H1 (cell line): ENCODE data around the gene RASGRP1. TPM values are rescaled to one million over a fixed set of nuclear protein-coding genes. Genes with fewer than 3 reads are reported as not detected.

Source experiments
- ATF2 ChIP-seq: IDR thresholded peaks from 2 replicates; pipeline ENCODE4 v1.6.1; 2012; ENCODE audit warnings: low read length, inconsistent platforms
- CHD1 ChIP-seq: IDR thresholded peaks from 2 replicates; pipeline ENCODE4 v1.6.1; 2012; ENCODE audit warnings: low read depth, low read length, improper control_type of control experiment
- CHD7 ChIP-seq: fragments of 300-600 bp; sonication (generic); IDR thresholded peaks from 2 replicates; pipeline ENCODE4 v1.7.1; 2012; ENCODE audit warnings: low read length, moderate library complexity, mild to moderate bottlenecking, inconsistent platforms; ENCODE audit not compliant: insufficient replicate concordance
- EGR1 ChIP-seq: IDR thresholded peaks from 2 replicates; pipeline ENCODE4 v1.6.1; 2011; ENCODE audit warnings: low read depth, low read length, borderline replicate concordance
- EZH2 ChIP-seq: fragments of 200-600 bp; sonication (generic); IDR thresholded peaks from 2 replicates; pipeline ENCODE4 v1.7.1; 2012; ENCODE audit warnings: low read depth, mild to moderate bottlenecking, moderate library complexity, low read length, inconsistent platforms; ENCODE audit not compliant: severe bottlenecking
- KDM1A ChIP-seq: fragments of 200-600, 300-600 bp; sonication (generic); IDR thresholded peaks from 2 replicates; pipeline ENCODE4 v1.7.1; 2016; ENCODE audit warnings: mild to moderate bottlenecking, low read length, borderline replicate concordance
- NRF1 ChIP-seq: IDR thresholded peaks from 2 replicates; pipeline ENCODE4 v1.6.1; 2011; ENCODE audit warnings: mild to moderate bottlenecking, low read depth, low read length, improper control_type of control experiment
- polyA plus RNA-seq, 7 experiments: library from polyadenylated mRNA; depleted of rRNA in 3 of 7; stranded (reverse) in 5 of 7; unstranded in 2 of 7; fragments of >200 nt in 5 of 7; fragments of 200-250 nt in 2 of 7; gene quantifications; 1 replicate in 5 of 7; 2 replicates in 1 of 7; 4 replicates in 1 of 7; pipeline versions ENCODE4 v1.2.1 to v1.2.3, GENCODE V29; 2011 to 2013; ENCODE audit warnings: missing spikeins in 2 of 7, mixed read lengths in 2 of 7
- total RNA-seq: library from RNA; stranded (reverse); fragmentation: NEBNext Ultra II Directional; extraction: Animal tissue kit (Norgen Biotek cat#: 25700); gene quantifications from 2 replicates; pipeline ENCODE4 v1.2.1, GENCODE V29; 2021

The RASGRP1 gene
- total and polyA plus RNA-seq, 2 of the 8 experiments (the other 6 are each of a cell fraction or from before 2014, with no cell fraction given): 1.1 to 2.1 TPM

DNA sequence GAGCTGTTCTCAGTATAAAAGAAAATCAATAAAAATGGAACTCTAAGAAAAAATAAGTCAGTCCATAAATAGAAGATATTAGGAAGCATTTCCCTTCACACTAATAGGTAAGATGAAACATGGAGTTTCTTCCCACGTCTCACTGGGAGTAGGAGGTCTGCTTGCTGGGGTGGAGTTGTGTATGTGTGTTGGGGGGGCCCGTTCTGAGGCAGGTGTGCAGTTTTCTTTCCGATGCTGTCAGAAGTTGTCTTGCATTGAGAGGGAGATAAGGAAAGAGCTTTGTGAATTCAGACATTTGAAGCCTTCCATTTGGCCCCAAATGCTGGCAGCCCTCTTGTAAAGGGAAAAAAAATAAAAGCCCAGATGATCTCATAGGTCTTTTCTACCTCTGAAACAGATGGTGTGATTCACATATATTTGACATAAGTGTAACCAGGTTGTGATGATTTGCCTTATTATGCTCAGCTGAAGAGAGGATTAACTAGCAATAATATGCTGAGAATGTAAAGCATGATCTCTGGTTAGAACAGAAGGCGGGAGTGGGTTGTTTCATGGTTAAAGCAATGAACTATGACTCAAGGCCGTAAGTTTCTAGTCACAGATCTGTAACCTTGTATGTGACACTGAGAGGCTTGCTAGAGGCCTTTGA lies 8.8 kb downstream of the RASGRP1 start (continued):
- no peak for TF ChIP-seq ATF2
- no peak for TF ChIP-seq KDM1A
- TF ChIP-seq CHD1: no peak
- no peak for TF ChIP-seq EZH2
- no peak for TF ChIP-seq CHD7
- no peak for TF ChIP-seq NRF1
- TF ChIP-seq EGR1: no peak
